Panc1 (cell line): Measurements from ENCODE around the gene MAP2K5.

Experiments used
- CTCF ChIP-seq: fragments of 450-650 bp; IDR thresholded peaks from 2 replicates; pipeline ENCODE4 v1.5.1; 2017; ENCODE audit warnings: mild to moderate bottlenecking
- POLR2AphosphoS5 ChIP-seq: IDR thresholded peaks from 2 replicates; pipeline ENCODE4 v1.6.1; 2012; ENCODE audit warnings: mild to moderate bottlenecking, low read depth, low read length, moderate library complexity
- REST ChIP-seq, 2 experiments: IDR thresholded peaks; 2 replicates each; pipeline ENCODE4 v1.6.1; 2011 to 2012; ENCODE audit warnings: low read depth in 2 of 2, control low read depth in 1 of 2, low read length in 1 of 2, mild to moderate bottlenecking in 1 of 2, moderate library complexity in 1 of 2; ENCODE audit not compliant: insufficient read depth in 1 of 2
- SIN3A ChIP-seq: IDR thresholded peaks from 2 replicates; pipeline ENCODE4 v1.6.1; 2012; ENCODE audit warnings: low read depth, mild to moderate bottlenecking, low read length, moderate library complexity, borderline replicate concordance; ENCODE audit not compliant: insufficient read depth
- TCF7L2 ChIP-seq: IDR thresholded peaks from 2 replicates; pipeline ENCODE4 v1.6.1; 2011; ENCODE audit warnings: mild to moderate bottlenecking, low read depth, low read length, inconsistent platforms

- no peak for TF ChIP-seq CTCF
- no peak for TF ChIP-seq POLR2AphosphoS5
- TF ChIP-seq REST (IDR thresholded peaks at IDR 0.05; ENCODE audit: insufficient read depth in 1 of 2, low read depth in 2 of 2, low read length in 1 of 2) = no peak
- no peak for TF ChIP-seq TCF7L2
- no peak for TF ChIP-seq SIN3A
Observed at GRCh38 chr15:67504796-67505195, 37.7 kb upstream of the MAP2K5 start.
